Gastroesophageal sphincter (tissue), 3 donors: ENCODE results near the gene STX8.
"Not testable (repeated sequence)": the region's sequence is repeated elsewhere in the genome, so short reads cannot be mapped to it uniquely, and the experiment has no call there.

Source experiments
- CTCF ChIP-seq, 4 experiments: fragments of 200-600 bp in 2 of 4; fragments of 450-650 bp in 2 of 4; sonication (generic) in 1 of 4; IDR thresholded peaks; one replicate each; pipeline ENCODE4 v1.5.1; 2017 to 2019; ENCODE audit warnings: antibody characterized with exemption in 4 of 4, mild to moderate bottlenecking in 2 of 4, moderate library complexity in 2 of 4
- POLR2A ChIP-seq, 2 donors: fragments of 450-650 bp; IDR thresholded peaks; one replicate each; pipeline ENCODE4 v1.6.1; 2017; ENCODE audit warnings: antibody characterized with exemption in 2 of 2, mild to moderate bottlenecking in 2 of 2, moderate library complexity in 1 of 2

GRCh38 chr17:9604583-9604982 is 29.0 kb upstream of the STX8 start:
- TF ChIP-seq CTCF, POLR2A (IDR thresholded peaks at IDR 0.05): not testable (repeated sequence)
